ENCODE measurements around the gene NLGN1.

- TF ChIP-seq CTCF (IDR thresholded peaks at IDR 0.05) = no peak
- no peak for TF ChIP-seq ZFX (IDR thresholded peaks at IDR 0.05; ENCODE audit: borderline replicate concordance)
Observed at GRCh38 chr3:174247687-174248152, 850.2 kb downstream of the NLGN1 start.
